ENCODE data around the gene HFE. TPM values are rescaled to one million over a fixed set of nuclear protein-coding genes. Genes with fewer than 3 reads are reported as not detected.
A peak's percentile ranks its signal among the peaks of the same experiment; 100 is the strongest.

HFE gene
- total RNA-seq, 1 donor from 2014 or later, result 1.7 TPM

DNA sequence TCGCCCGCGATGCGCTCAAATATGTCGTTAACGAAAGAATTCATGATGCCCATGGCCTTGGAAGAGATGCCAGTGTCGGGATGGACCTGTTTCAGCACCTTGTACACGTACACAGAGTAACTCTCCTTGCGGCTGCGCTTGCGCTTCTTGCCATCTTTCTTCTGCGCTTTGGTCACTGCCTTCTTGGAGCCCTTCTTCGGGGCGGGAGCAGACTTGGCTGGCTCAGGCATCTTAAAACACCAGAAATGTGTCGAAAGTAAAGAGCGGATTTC lies 36.4 kb downstream of the HFE start:
- TF ChIP-seq, protein P1, sequence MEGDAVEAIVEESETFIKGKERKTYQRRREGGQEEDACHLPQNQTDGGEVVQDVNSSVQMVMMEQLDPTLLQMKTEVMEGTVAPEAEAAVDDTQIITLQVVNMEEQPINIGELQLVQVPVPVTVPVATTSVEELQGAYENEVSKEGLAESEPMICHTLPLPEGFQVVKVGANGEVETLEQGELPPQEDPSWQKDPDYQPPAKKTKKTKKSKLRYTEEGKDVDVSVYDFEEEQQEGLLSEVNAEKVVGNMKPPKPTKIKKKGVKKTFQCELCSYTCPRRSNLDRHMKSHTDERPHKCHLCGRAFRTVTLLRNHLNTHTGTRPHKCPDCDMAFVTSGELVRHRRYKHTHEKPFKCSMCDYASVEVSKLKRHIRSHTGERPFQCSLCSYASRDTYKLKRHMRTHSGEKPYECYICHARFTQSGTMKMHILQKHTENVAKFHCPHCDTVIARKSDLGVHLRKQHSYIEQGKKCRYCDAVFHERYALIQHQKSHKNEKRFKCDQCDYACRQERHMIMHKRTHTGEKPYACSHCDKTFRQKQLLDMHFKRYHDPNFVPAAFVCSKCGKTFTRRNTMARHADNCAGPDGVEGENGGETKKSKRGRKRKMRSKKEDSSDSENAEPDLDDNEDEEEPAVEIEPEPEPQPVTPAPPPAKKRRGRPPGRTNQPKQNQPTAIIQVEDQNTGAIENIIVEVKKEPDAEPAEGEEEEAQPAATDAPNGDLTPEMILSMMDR (conservative IDR thresholded peaks at IDR 0.05), result no peak
- Mint-ChIP-seq H3K27ac (ENCODE audit: unreplicated experiment) (peak overlapping the region; percentile 99), H3K27me3 (ENCODE audit: low read depth) (peaks cover 21% of the 10 kb centered on the region), H3K36me3 (ENCODE audit: low read depth) (peaks cover 6% of the 10 kb centered on the region), H3K9me3 (no peaks in the 10 kb centered on the region), H3K4me1 (peaks cover 50% of the 10 kb centered on the region), H3K4me3 (peak overlapping the region; percentile 98)
- DNase-seq (ENCODE audit: low read depth, low spot score), result peak; percentile 65

GRCh38 chr6:26123947-26124780 lies 36.9 kb downstream of the HFE start:
- TF ChIP-seq, protein P1 (conservative IDR thresholded peaks at IDR 0.05), result no peak
- H3K4me3 Mint-ChIP-seq, result peak overlapping the region; percentile 98
- peak overlapping the region; percentile 99 for H3K27ac Mint-ChIP-seq (ENCODE audit: unreplicated experiment)
- peaks cover 6% of the 10 kb centered on the region for H3K36me3 Mint-ChIP-seq (ENCODE audit: low read depth)
- no peaks in the 10 kb centered on the region for H3K9me3 Mint-ChIP-seq
- peaks cover 44% of the 10 kb centered on the region for H3K4me1 Mint-ChIP-seq
- H3K27me3 Mint-ChIP-seq (ENCODE audit: low read depth), result peaks cover 21% of the 10 kb centered on the region
- DNase-seq (ENCODE audit: low read depth, low spot score), result peak; percentile 59

- Mint-ChIP-seq H3K36me3 (ENCODE audit: low read depth) (peaks cover 6% of the 10 kb centered on the region), H3K27ac (ENCODE audit: unreplicated experiment) (peak overlapping the region; percentile 98), H3K27me3 (ENCODE audit: low read depth) (peaks cover 21% of the 10 kb centered on the region), H3K4me3 (peak overlapping the region; percentile 98), H3K4me1 (peaks cover 44% of the 10 kb centered on the region), H3K9me3 (no peaks in the 10 kb centered on the region)
- TF ChIP-seq, protein P1 (conservative IDR thresholded peaks at IDR 0.05), result no peak
- DNase-seq (ENCODE audit: low read depth, low spot score), result no peak
Observed at GRCh38 chr6:26124781-26125685, 37.8 kb downstream of the HFE start.

GRCh38 chr6:26126394-26127235 lies 39.4 kb downstream of the HFE start:
- H3K27ac Mint-ChIP-seq (ENCODE audit: unreplicated experiment), result peak overlapping the region; percentile 35
- no peaks in the 10 kb centered on the region for H3K9me3 Mint-ChIP-seq
- TF ChIP-seq, protein P1 (conservative IDR thresholded peaks at IDR 0.05), result no peak
- H3K36me3 Mint-ChIP-seq (ENCODE audit: low read depth), result peaks cover 6% of the 10 kb centered on the region
- no peak for DNase-seq (ENCODE audit: low read depth, low spot score)
- peak overlapping the region; percentile 98 for H3K4me3 Mint-ChIP-seq
- peaks cover 21% of the 10 kb centered on the region for H3K27me3 Mint-ChIP-seq (ENCODE audit: low read depth)
- H3K4me1 Mint-ChIP-seq, result peaks cover 35% of the 10 kb centered on the region

Measured in neural crest cell (in vitro differentiated cells).